Stimulated activated CD4-positive, alpha-beta T cell treated with anti-CD3 and anti-CD28 coated beads, TNF-alpha, amount 100 ng/mL, for 24 hours (primary cell): ENCODE results near the gene FOXP1.

Experiments
- DNase-seq, 3 experiments: peaks; one replicate each; pipeline ENCODE4 v3.0.0-alpha.2; 2020; ENCODE audit warnings: low read depth in 3 of 3

FOXP1 gene

GRCh38 chr3:71241246-71241901 lies 342.2 kb downstream of the FOXP1 start:
- no peak for DNase-seq

- no peak for DNase-seq
Observed at GRCh38 chr3:71240034-71240433, 343.5 kb downstream of the FOXP1 start.

GRCh38 chr3:71238355-71238757 lies 345.2 kb downstream of the FOXP1 start:
- DNase-seq, result no peak

DNA sequence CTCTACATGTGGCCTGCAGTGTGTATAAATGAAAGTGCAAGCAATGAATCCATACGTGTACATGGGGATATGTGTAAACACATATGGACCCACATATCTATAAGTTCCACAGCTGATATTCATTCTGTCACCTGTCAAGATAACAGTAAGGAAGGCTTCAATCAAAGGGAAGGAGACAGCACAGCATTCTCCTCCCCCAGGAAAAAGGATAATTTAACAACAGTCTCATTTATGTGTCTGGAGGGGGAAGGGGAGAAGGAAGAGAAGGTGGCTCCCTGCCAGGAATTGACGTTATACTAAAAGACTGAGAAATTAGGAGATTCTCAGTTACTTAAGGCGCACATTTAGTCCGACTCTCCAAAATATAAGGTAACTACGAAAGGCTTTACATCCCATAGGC lies 345.9 kb downstream of the FOXP1 start:
- DNase-seq, result no peak

- no peak for DNase-seq
Observed at GRCh38 chr3:71235846-71236245, 347.7 kb downstream of the FOXP1 start.

DNA sequence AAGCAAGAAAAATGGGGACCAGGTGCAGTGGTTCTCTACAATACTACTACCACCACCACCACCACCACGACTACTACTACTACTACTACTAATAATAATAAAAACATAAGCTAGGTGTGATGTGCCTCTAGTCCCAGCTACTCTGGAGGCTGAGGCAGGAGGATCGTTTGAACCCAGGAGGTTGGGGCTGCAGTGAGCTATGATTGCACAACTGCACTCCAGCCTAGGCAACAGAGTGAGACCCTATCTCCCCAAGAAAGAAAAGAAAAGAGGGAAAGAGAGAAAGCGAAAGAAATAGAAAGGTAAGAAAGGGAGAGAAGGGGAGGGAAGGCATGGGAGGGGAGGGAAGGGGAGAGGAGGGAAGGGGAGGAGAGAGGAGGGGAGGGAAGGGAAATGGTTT lies 350.6 kb downstream of the FOXP1 start:
- no peak for DNase-seq

DNA sequence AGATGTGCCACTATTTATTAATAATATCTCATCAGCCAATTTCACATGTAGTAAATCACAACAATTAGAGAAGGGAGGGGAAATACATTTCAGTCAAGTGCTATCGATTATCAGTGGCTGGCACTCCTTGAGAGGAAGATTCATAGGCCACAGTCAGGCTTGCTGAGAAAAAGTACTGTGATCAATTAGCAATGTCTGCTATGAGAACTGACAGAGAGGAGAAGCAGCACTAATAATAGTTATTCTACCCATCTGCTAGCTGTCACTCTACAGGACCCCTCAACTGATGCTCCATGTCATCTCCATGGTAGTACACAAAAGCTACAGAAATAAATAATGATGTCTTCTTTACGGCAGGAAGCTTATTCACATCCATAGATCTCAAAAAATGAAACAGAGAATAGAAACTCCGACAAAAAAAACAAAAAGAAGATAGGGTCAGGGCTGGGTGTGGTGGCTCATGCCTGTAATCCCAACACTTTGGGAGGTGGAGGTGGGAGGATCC lies 351.3 kb downstream of the FOXP1 start:
- DNase-seq, result no peak

DNA sequence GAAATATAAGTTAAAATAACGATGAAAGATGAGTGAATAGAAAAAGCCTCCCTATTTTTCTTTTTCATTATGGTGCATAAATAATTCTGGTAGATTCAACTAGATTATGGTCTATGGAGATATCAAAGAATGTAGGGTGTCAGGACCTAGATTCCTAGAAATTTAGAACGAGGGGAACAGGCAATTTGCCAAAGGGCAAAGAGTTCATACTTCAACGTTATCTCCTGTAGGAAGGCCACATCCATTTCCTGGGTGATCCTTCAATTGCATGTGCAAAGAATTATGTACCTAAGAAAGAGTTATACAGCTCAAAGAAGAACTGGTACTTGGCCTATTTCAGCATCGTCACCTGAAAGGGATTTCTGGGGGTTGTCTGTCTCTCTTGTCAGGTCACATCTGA lies 351.8 kb downstream of the FOXP1 start:
- DNase-seq, result no peak

DNA sequence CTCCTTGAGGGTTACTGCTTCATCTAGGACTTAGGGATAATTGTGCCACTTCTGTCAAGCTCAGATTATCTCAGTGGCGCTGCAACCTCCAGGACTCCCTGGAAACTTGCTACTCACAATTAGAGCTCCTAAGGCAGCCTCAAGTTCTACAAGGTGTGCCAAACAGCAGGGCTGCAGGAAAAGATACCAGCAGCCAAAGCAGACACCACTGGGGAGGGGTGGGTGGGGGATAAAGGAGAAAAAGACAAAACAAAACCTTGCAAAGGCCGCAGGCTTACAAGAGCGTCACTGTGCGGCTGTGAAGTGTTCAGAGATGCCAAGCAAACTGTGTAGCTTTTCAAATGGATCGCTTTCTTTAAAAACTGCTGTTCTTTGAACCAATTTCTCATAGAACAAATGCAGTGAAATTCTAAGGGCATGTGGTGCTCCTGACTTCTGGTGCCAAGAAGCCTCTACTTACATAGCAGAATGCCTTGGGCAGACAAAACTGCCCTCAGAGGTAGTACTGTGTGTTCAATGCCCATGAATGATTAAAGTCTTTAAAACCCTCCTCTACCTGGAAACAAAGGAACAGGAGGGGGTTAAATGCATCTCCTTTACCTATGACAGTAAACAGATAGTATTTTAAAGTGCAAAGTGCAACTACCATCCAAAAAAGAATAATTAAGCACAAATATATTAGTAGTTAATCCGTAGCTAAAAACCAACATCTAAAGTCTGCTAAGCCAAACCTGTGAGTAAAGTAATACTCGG lies 353.4 kb downstream of the FOXP1 start:
- DNase-seq, result no peak

GRCh38 chr3:71228156-71228866 lies 355.2 kb downstream of the FOXP1 start:
- no peak for DNase-seq

- no peak for DNase-seq
Observed at GRCh38 chr3:71227270-71227661, 356.3 kb downstream of the FOXP1 start.

- DNase-seq, result peak; percentile 71 to 91 (median 89)
Observed at GRCh38 chr3:71226565-71227269, 356.8 kb downstream of the FOXP1 start.

- peak in 1 of 3 experiments; percentile 23 for DNase-seq
Observed at GRCh38 chr3:71225951-71226564, 357.5 kb downstream of the FOXP1 start.

GRCh38 chr3:71225002-71225684 lies 358.4 kb downstream of the FOXP1 start:
- DNase-seq, result no peak

- peak; percentile 19 to 45 (median 39) for DNase-seq
Observed at GRCh38 chr3:71219744-71220638, 363.5 kb downstream of the FOXP1 start.

DNA sequence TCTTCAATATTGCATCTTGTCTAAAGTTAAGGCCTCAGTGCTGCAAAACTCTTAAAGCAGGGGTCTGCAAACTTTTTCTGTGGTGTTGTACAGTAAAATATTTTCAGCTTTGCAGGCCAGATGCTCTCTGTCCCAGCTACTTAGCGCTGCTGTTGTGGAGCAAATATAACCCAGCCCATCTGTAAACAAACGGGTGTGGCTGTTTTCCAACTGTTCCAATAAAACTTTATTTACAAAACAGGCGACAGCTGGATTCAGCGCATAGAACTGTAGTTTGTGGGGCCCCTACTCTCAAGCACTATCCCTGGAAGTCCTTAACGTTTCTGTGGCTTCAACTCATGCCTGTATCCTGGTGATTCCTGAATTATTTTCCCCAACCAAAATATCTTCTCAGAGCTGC lies 365.0 kb downstream of the FOXP1 start:
- no peak for DNase-seq

GRCh38 chr3:71217640-71218222 lies 365.8 kb downstream of the FOXP1 start:
- DNase-seq, result no peak

- DNase-seq, result no peak
Observed at GRCh38 chr3:71215351-71215750, 368.2 kb downstream of the FOXP1 start.

- DNase-seq, result no peak
Observed at GRCh38 chr3:71214797-71215196, 368.7 kb downstream of the FOXP1 start.

DNA sequence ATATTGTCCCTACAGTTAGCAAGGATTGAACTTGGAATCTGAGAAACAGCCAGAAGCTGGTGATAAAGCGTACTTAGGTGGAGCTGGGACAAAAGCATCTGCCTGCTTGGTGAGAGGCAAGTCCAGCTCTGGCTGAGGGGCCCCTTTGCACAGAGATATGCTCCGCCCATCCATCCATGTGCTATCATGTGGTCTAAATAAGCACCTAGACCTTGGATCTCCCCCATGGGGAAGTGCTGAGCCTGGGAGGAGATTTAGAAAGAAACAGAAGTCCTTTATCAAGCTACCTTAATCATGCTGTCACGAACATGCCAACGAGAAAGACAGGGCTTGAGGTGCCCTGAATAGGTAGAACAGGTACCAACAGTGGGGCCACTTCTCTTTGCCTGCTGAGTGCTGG lies 369.5 kb downstream of the FOXP1 start:
- DNase-seq, result no peak
